ENCODE results near the gene COL23A1.
"Not testable (repeated sequence)": the region's sequence is repeated elsewhere in the genome, so short reads cannot be mapped to it uniquely, and the experiment has no call there.

COL23A1 gene

DNA sequence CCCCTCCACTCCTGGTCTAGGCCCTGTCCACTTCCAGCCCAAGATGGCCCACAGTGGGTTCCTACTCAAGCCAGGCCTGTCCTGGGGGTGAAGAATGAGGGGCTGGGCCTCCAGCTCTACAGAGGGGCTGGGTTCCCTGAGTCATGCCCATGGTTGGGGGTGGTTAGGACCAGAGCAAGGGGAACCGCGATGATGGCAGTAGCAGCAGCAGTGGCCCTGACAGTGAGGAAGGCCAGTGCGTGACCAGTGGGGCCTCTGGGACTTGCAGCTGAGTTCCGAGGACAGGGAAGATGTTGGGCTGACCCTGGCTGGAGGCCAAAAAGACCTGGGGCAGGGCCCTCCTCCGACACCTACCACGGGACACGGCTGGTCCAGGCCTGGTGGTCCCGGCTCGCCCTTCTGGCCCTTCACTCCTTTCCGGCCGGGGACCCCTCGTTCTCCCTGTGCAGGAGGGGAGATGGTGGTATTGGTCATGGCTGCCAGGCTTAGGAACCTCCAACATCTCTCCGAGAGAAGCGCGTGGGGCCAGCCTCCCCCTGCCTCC, 348.4 kb downstream of the COL23A1 start:
- DNase-seq (ENCODE audit: low spot score): no peak
- in situ Hi-C loops (cut with MboI; ENCODE audit: low sequenced_read_pairs, unreplicated experiment): no loop called here
- TF ChIP-seq, protein P1, sequence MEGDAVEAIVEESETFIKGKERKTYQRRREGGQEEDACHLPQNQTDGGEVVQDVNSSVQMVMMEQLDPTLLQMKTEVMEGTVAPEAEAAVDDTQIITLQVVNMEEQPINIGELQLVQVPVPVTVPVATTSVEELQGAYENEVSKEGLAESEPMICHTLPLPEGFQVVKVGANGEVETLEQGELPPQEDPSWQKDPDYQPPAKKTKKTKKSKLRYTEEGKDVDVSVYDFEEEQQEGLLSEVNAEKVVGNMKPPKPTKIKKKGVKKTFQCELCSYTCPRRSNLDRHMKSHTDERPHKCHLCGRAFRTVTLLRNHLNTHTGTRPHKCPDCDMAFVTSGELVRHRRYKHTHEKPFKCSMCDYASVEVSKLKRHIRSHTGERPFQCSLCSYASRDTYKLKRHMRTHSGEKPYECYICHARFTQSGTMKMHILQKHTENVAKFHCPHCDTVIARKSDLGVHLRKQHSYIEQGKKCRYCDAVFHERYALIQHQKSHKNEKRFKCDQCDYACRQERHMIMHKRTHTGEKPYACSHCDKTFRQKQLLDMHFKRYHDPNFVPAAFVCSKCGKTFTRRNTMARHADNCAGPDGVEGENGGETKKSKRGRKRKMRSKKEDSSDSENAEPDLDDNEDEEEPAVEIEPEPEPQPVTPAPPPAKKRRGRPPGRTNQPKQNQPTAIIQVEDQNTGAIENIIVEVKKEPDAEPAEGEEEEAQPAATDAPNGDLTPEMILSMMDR (IDR thresholded peaks at IDR 0.05; ENCODE audit: borderline replicate concordance, control extremely low read depth, extremely low read depth, insufficient read depth, missing control alignments): no peak

DNA sequence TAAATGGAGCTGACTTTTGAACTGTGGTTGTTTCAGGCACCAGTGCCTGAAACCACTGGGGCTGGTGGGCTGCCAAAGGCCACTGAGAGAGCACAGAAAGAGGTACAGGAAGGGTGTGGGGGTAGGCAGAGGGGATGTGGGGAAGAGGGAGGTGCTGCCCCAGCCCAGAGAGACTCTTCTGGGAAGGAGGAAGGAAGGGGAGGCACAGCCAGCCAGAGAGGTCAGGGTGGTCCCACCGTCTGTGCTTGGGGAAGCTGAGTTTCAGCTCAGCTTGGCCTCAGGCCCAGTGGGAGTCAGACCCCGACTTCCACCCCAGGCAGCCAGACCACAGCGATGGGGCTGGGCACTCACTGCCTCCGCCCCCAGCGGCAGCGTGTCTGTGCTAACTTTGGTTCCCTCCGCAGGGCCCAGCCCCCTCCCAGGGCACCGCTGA, 348.9 kb downstream of the COL23A1 start:
- TF ChIP-seq, protein P1 (IDR thresholded peaks at IDR 0.05; ENCODE audit: borderline replicate concordance, control extremely low read depth, extremely low read depth, insufficient read depth, missing control alignments): no peak
- DNase-seq (ENCODE audit: low spot score): no peak
- in situ Hi-C loops (cut with MboI; ENCODE audit: low sequenced_read_pairs, unreplicated experiment): no loop called here

DNA sequence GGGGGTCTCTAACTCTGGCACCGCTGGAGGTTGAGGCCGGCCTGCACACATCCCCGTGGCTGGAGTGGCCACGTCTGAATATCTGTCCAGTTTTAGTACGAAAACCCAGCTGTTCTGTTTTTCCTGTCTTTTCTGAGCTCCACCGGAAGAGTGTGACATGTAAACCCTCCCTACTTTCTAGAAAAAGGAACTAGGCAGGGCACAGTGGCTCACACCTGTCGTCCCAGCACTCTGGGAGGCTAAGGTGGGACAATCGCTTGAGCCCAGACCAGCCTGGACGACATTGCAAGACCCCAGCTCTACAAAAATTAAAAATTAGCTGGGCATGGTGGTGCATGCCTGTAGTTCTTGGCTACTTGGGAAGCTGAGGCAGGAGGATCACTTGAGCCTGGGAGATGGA, 349.4 kb downstream of the COL23A1 start:
- TF ChIP-seq, protein P1 (IDR thresholded peaks at IDR 0.05; ENCODE audit: borderline replicate concordance, control extremely low read depth, extremely low read depth, insufficient read depth, missing control alignments): no peak
- in situ Hi-C loops (cut with MboI; ENCODE audit: low sequenced_read_pairs, unreplicated experiment): no loop called here

DNA sequence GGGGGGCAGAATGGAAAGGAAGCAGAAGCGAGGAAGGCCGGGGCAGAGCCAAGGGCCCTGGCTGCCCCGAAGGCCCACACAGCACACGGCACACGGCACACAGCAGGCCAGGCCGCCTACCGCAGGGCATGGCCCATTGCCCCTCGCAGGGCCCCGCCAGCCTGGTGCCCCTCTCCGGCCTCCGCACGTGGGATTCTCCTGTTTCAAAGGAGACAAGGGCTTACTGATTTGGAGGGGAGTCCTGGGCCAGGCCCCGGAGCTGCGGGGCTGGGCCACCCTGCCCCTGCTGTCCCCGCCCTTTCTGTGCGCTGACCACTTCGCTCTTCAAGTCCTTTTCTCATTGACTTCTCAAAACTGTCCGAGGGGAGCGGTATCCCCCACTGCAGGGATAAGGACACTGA, 349.9 kb downstream of the COL23A1 start:
- no peak for DNase-seq (ENCODE audit: low spot score)
- in situ Hi-C loops (cut with MboI; ENCODE audit: low sequenced_read_pairs, unreplicated experiment): no loop called here
- TF ChIP-seq, protein P1 (IDR thresholded peaks at IDR 0.05; ENCODE audit: borderline replicate concordance, control extremely low read depth, extremely low read depth, insufficient read depth, missing control alignments): no peak

More for the DNA sequence above, 349.4 kb downstream of the COL23A1 start:
- DNase-seq (ENCODE audit: low spot score): no peak

DNA sequence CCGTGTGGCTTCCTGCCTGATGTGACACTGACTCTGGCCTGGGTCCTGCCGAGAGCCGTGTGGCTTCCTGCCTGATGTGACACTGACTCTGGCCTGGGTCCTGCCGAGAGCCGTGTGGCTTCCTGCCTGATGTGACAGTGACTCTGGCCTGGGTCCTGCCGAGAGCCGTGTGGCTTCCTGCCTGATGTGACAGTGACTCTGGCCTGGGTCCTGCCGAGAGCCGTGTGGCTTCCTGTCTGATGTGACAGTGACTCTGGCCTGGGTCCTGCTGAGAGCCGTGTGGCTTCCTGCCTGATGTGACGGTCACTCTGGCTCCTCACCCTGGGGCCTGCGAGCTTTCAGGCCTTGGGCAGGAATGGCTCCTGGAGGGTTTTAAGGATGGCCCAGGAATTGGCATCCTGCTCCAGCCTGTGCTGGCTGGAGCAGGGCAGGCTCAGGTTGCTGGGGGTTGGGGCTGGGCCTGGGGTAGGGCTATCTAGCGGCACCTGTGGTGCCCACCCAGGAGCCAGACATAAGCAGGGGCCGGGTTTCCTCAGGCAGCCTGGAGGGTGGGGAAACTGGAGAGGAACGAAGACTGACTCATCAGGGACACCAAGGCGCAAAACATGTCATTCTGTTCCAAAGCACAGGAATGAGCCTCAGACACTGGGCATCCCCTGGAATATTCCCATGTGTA, 350.4 kb downstream of the COL23A1 start:
- DNase-seq (ENCODE audit: low spot score); in situ Hi-C loops (cut with MboI; ENCODE audit: low sequenced_read_pairs, unreplicated experiment): not testable (repeated sequence)

DNA sequence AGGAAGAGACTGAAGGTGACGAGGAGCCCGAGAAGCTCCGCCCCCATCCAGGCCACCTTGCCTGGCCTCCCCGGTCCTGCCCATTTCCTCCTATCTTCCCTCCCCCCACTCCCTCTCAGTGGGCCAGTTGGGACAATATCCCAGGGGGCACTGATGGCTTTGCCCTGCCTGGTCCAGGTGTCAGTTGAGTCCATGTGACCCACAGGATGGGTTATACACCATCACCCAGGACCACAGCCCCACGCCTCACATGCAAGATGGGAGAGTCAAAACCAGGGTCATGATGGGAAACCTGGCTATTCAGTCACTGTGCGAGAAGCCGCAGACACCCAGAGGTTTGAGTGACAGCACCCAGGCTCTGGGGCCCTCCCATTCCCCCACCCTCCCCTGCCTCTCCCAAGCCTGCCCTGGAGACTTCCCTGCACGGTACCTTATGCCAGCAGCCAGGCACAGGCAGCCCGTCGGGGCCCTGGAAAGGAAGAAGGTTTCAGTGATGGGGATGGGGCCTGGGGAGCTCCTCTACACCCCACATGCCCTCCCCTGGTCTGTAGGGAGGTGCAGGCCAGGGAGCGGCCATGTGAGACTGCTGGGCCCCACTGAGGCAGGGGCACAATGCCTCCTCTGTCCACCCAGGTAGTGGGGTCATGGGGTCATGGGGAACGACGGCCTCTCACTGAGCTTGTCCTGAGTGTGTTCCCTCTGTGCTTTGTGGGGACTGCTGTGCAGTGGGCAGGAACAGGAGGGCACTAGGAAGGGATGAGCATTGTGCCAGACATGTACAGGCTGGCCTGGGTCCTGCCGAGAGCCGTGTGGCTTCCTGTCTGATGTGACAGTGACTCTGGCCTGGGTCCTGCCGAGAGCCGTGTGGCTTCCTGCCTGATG, 351.2 kb downstream of the COL23A1 start:
- in situ Hi-C loops (cut with MboI; ENCODE audit: low sequenced_read_pairs, unreplicated experiment): no loop called here
- DNase-seq (ENCODE audit: low spot score): no peak
- TF ChIP-seq, protein P1 (IDR thresholded peaks at IDR 0.05; ENCODE audit: borderline replicate concordance, control extremely low read depth, extremely low read depth, insufficient read depth, missing control alignments): no peak

DNA sequence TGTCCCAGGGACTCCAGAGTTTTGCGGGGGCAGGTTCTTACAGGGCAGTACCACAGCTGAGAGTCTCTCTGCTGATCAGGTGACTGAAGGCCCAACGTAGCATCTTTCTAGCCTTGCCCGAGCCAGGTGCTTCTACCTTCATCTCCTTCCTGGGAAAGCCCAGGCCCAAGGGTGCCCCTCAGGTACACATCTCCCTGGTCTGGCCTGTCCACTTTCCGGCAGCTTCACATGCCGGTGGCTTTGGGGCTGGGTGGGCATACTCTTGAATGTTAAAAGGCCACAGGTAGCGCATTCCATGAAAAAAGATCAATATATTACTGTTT, 351.9 kb downstream of the COL23A1 start:
- no peak for DNase-seq (ENCODE audit: low spot score)
- TF ChIP-seq, protein P1 (IDR thresholded peaks at IDR 0.05; ENCODE audit: borderline replicate concordance, control extremely low read depth, extremely low read depth, insufficient read depth, missing control alignments): no peak
- in situ Hi-C loops (cut with MboI; ENCODE audit: low sequenced_read_pairs, unreplicated experiment): no loop called here
